IMR-90 (cell line): ENCODE data around the gene ABHD12B. TPM values are rescaled to one million over a fixed set of nuclear protein-coding genes. Genes with fewer than 3 reads are reported as not detected.

Experiments
- ATAC-seq: fragments of 200-7000 bp; cut with Tn5 transposase; 2 replicates; pipeline ENCODE4 v1.9.1; 2020; ENCODE audit warnings: low read depth, mild to moderate bottlenecking, moderate library complexity
- BruUV-seq: library from RNA; stranded (reverse); fragments of 400-500 nt; replicated peaks from 2 replicates; lab custom pipeline; 2021; lab: Mats Ljungman, UMichigan
- CTCF ChIA-PET: fragments of 300-600 bp; formaldehyde crosslinking; extraction: SDS; loops from one replicate; lab custom pipeline; 2021; ENCODE audit warnings: antibody characterized with exemption; lab: Yijun Ruan, JAX
- POLR2A ChIA-PET: fragments of 300-600 bp; sonication (Branson Sonifier 250); formaldehyde crosslinking; loops from one replicate; lab custom pipeline; 2022; ENCODE audit warnings: antibody characterized with exemption; ENCODE audit not compliant: unreplicated experiment; lab: Charles Lee
- DNase-seq: peaks from one replicate; pipeline ENCODE4 v3.0.0; 2013
- H2AFZ ChIP-seq: replicated peaks from 2 replicates; pipeline ENCODE3; 2013; ENCODE audit warnings: low read length, mild to moderate bottlenecking; ENCODE audit not compliant: poor library complexity
- H2AK5ac ChIP-seq: 2 replicates; pipeline ENCODE4 v1.6.1; 2013; ENCODE audit warnings: low read depth, low read length, inconsistent platforms
- H2AK9ac ChIP-seq: replicated peaks from 2 replicates; pipeline ENCODE3; 2013; ENCODE audit warnings: mild to moderate bottlenecking, low read depth, low read length, moderate library complexity; ENCODE audit not compliant: poor library complexity
- H2BK120ac ChIP-seq: 2 replicates; pipeline ENCODE4 v1.6.1; 2013; ENCODE audit warnings: low read depth, low read length, inconsistent platforms
- H2BK15ac ChIP-seq: 3 replicates; pipeline ENCODE4 v1.6.1; 2013; ENCODE audit warnings: low read depth, low read length, inconsistent platforms
- H2BK20ac ChIP-seq: 2 replicates; pipeline ENCODE4 v1.6.1; 2013; ENCODE audit warnings: low read depth, mild to moderate bottlenecking, inconsistent platforms, low read length, moderate library complexity
- H2BK5ac ChIP-seq: 2 replicates; pipeline ENCODE4 v1.6.1; 2013; ENCODE audit warnings: mild to moderate bottlenecking, low read depth, low read length, inconsistent platforms; ENCODE audit not compliant: poor library complexity, severe bottlenecking
- H3K14ac ChIP-seq: replicated peaks from 2 replicates; pipeline ENCODE4 v1.6.1; 2013; ENCODE audit warnings: low read depth, low read length, inconsistent platforms
- H3K18ac ChIP-seq: 2 replicates; pipeline ENCODE4 v1.6.1; 2013; ENCODE audit warnings: low read depth, low read length, control low read depth
- H3K23ac ChIP-seq: 2 replicates; pipeline ENCODE4 v1.6.1; 2013; ENCODE audit warnings: low read depth, low read length, inconsistent platforms
- H3K27ac ChIP-seq: 2 replicates; pipeline ENCODE4 v1.5.1; 2013; ENCODE audit warnings: mild to moderate bottlenecking, control low read depth, low read length; ENCODE audit not compliant: insufficient read depth
- H3K27me3 ChIP-seq: 2 replicates; pipeline ENCODE4 v1.6.1; 2013; ENCODE audit warnings: low read length; ENCODE audit not compliant: control insufficient read depth, insufficient read depth
- H3K36me3 ChIP-seq: 2 replicates; pipeline ENCODE4 v1.6.1; 2013; ENCODE audit warnings: low read length, mixed read lengths; ENCODE audit not compliant: control insufficient read depth, insufficient read depth
- H3K4ac ChIP-seq: 2 replicates; pipeline ENCODE4 v1.6.1; 2013; ENCODE audit warnings: low read depth, low read length, inconsistent platforms
- H3K4me1 ChIP-seq: 2 replicates; pipeline ENCODE4 v1.6.1; 2013; ENCODE audit warnings: low read length, mixed read lengths; ENCODE audit not compliant: control insufficient read depth, insufficient read depth
- H3K4me2 ChIP-seq: 2 replicates; pipeline ENCODE4 v1.6.1; 2013; ENCODE audit warnings: low read depth, mild to moderate bottlenecking, control low read depth, low read length, moderate library complexity
- H3K4me3 ChIP-seq: 2 replicates; pipeline ENCODE4 v1.5.1; 2013; ENCODE audit warnings: low read depth, mild to moderate bottlenecking, control low read depth, low read length, moderate library complexity; ENCODE audit not compliant: insufficient read depth
- H3K56ac ChIP-seq: 2 replicates; pipeline ENCODE4 v1.6.1; 2013; ENCODE audit warnings: low read length, inconsistent platforms; ENCODE audit not compliant: insufficient read depth; ENCODE audit errors: extremely low read depth
- H3K79me1 ChIP-seq, 2 experiments: 2 replicates each; pipeline ENCODE4 v1.6.1; 2013; ENCODE audit warnings: low read length in 2 of 2, inconsistent platforms in 1 of 2, low read depth in 1 of 2
- H3K9ac ChIP-seq: 2 replicates; pipeline ENCODE4 v1.6.1; 2013; ENCODE audit warnings: low read depth, low read length, control low read depth
- H3K9me1 ChIP-seq: 2 replicates; pipeline ENCODE4 v1.6.1; 2013; ENCODE audit warnings: low read length, inconsistent platforms; ENCODE audit not compliant: insufficient read depth
- H3K9me3 ChIP-seq: 2 replicates; pipeline ENCODE4 v1.6.1; 2013; ENCODE audit warnings: low read length; ENCODE audit not compliant: control insufficient read depth, insufficient read depth
- H4K20me1 ChIP-seq: 2 replicates; pipeline ENCODE4 v1.6.1; 2013; ENCODE audit warnings: low read length, inconsistent platforms; ENCODE audit not compliant: insufficient read depth
- H4K5ac ChIP-seq: 2 replicates; pipeline ENCODE4 v1.6.1; 2013; ENCODE audit warnings: mild to moderate bottlenecking, low read depth, low read length, control low read depth
- H4K8ac ChIP-seq, 2 experiments: 2 replicates each; pipeline ENCODE4 v1.6.1; 2013; ENCODE audit warnings: low read depth in 2 of 2, low read length in 2 of 2, control low read depth in 1 of 2, inconsistent platforms in 1 of 2
- H4K91ac ChIP-seq: 2 replicates; pipeline ENCODE4 v1.6.1; 2013; ENCODE audit warnings: low read depth, low read length, inconsistent platforms; ENCODE audit not compliant: insufficient read depth
- CHD1 ChIP-seq: IDR thresholded peaks from 2 replicates; pipeline ENCODE4 v1.6.1; 2012; ENCODE audit warnings: low read depth, low read length, improper control_type of control experiment
- POLR2A ChIP-seq: IDR thresholded peaks from 2 replicates; pipeline ENCODE4 v1.6.1; 2012; ENCODE audit warnings: mild to moderate bottlenecking, low read depth, low read length
- WGBS, 2 experiments: methylation state at CpG; one replicate each; pipeline versions ENCODE4 v1.1.5 to v1.1.7; 2013; ENCODE audit warnings: missing lambda C conversion rate in 2 of 2; ENCODE audit not compliant: insufficient read length in 1 of 2; ENCODE audit errors: extremely low coverage in 2 of 2; 5-methylcytosine and 5-hydroxymethylcytosine counted together
- dilution Hi-C: fragments of 300-500 bp; cut with HindIII; formaldehyde crosslinking; loops from one replicate; pipeline ENCODE4 v1.14.3; 2018; ENCODE audit warnings: low sequenced_read_pairs; ENCODE audit not compliant: unreplicated experiment
- in situ Hi-C: fragments of 300-500 bp; cut with MboI; formaldehyde crosslinking; loops from 3 replicates; pipeline ENCODE4 v1.14.3; 2019; ENCODE audit warnings: low sequenced_read_pairs, inconsistent platforms, mixed read lengths
- intact Hi-C: fragments of 100-400 bp; cut with micrococcal nuclease; formaldehyde crosslinking; loops from 2 replicates; pipeline ENCODE4 v1.10.0; 2022
- polyA plus RNA-seq, 3 experiments: library from polyadenylated mRNA; depleted of rRNA; stranded (reverse); fragments of >200 nt; gene quantifications; 2 replicates each; pipeline ENCODE4 v1.2.3, GENCODE V29; 2012; ENCODE audit warnings: low replicate concordance in 1 of 3
- total RNA-seq: library from RNA; depleted of rRNA; stranded (reverse); fragments of >200 nt; gene quantifications from 2 replicates; pipeline ENCODE4 v1.2.3, GENCODE V29; 2012
- TF ChIP-seq, protein P1 (sequence below): fragments of 150-350 bp; IDR thresholded peaks from 2 replicates; pipeline ENCODE4 v1.6.1; 2016; ENCODE audit warnings: low read depth, mild to moderate bottlenecking, low read length, moderate library complexity, borderline replicate concordance
- TF ChIP-seq, protein P2 (sequence below): fragments of 150-350 bp; IDR thresholded peaks from 2 replicates; pipeline ENCODE4 v1.6.1; 2017; ENCODE audit warnings: mild to moderate bottlenecking, antibody characterized with exemption, low read length, low read depth

The ABHD12B gene
- total and polyA plus RNA-seq, 2 of the 4 experiments (the other 2 are of a cell fraction) = 0.18 TPM; not detected in 1

DNA sequence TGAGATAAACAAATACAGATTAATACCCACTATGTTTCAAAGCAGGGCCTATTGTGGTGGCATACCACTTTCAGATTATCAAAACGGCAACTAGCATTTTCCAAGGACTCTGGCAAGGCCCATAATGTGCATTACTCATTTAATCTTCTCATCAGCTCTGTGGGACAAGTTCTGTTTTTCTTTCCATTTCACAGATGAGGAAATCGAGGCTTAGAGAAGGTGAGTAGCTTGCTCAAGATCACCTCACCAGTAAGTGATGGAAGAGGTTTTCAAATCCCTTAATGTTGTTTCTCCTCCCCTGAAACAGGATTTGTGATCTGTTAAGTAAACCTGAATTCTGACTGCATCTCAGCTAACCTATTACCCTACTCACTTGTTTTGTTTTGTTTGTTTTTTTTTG is 76.4 kb downstream of the ABHD12B start:
- no TSS peak for BruUV-seq

More for the DNA sequence above, 76.4 kb downstream of the ABHD12B start:
- H4K5ac ChIP-seq = no peak overlapping the region
- H4K91ac ChIP-seq = no peak overlapping the region
- H4K20me1 ChIP-seq = no peaks in the 10 kb centered on the region
- 0 out of 4 replicates have a peak overlapping the region, but pooled peaks of 1 of the 2 experiments have one; percentile 26 for H4K8ac ChIP-seq
- dilution Hi-C loops = no loop called here
- no CpG with 5 or more reads among the region's 2 CpGs for WGBS, 2 experiments
- H3K27ac ChIP-seq = no peak overlapping the region
- H3K4me2 ChIP-seq = no peak overlapping the region
- no peak overlapping the region for H2AK9ac ChIP-seq
- H3K36me3 ChIP-seq = no peaks in the 10 kb centered on the region
- no peak overlapping the region for H3K9ac ChIP-seq
- H3K27me3 ChIP-seq = no peaks in the 10 kb centered on the region
- no peak overlapping the region for H2BK15ac ChIP-seq
- no peak overlapping the region for H3K56ac ChIP-seq
- in situ Hi-C loops = no loop called here
- H3K23ac ChIP-seq = no peak overlapping the region
- H3K14ac ChIP-seq = 0 out of 2 replicates have a peak overlapping the region, but pooled peaks have one; percentile 8
- POLR2A ChIA-PET = no interaction called here
- TF ChIP-seq, protein P1, sequence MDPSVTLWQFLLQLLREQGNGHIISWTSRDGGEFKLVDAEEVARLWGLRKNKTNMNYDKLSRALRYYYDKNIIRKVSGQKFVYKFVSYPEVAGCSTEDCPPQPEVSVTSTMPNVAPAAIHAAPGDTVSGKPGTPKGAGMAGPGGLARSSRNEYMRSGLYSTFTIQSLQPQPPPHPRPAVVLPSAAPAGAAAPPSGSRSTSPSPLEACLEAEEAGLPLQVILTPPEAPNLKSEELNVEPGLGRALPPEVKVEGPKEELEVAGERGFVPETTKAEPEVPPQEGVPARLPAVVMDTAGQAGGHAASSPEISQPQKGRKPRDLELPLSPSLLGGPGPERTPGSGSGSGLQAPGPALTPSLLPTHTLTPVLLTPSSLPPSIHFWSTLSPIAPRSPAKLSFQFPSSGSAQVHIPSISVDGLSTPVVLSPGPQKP = no peak
- TF ChIP-seq POLR2A (no peak), CHD1 (no peak)
- TF ChIP-seq, protein P2, sequence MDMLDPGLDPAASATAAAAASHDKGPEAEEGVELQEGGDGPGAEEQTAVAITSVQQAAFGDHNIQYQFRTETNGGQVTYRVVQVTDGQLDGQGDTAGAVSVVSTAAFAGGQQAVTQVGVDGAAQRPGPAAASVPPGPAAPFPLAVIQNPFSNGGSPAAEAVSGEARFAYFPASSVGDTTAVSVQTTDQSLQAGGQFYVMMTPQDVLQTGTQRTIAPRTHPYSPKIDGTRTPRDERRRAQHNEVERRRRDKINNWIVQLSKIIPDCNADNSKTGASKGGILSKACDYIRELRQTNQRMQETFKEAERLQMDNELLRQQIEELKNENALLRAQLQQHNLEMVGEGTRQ = no peak
- ATAC-seq (no peak), DNase-seq (no peak)
- no peak overlapping the region for H3K4ac ChIP-seq
- H2AFZ ChIP-seq = no peak overlapping the region
- H3K18ac ChIP-seq = no peak overlapping the region
- H3K4me3 ChIP-seq = no peak overlapping the region
- H2BK120ac ChIP-seq = no peak overlapping the region
- peaks cover 0 to 4% of the 10 kb centered on the region in 2 experiments; a peak in 1 of 4 replicates for H3K79me1 ChIP-seq
- no peaks in the 10 kb centered on the region for H3K9me3 ChIP-seq
- no peaks in the 10 kb centered on the region for H3K9me1 ChIP-seq
- intact Hi-C loops = no loop called here
- no peak overlapping the region for H2BK20ac ChIP-seq
- CTCF ChIA-PET = interaction anchor here (0.6 to 1.0 kb wide), 2 partner anchors 11 to 298 kb away, joined by 4 to 5 read pairs; no protein-coding TSS in a partner anchor
- no peak overlapping the region for H2BK5ac ChIP-seq
- no peak overlapping the region for H2AK5ac ChIP-seq
- H3K4me1 ChIP-seq = peaks cover 8% of the 10 kb centered on the region; the same call in 1 of the 2 replicates
